DND-41 (cell line): ENCODE measurements around the gene SMTN.

ENCODE experiments used
- ATAC-seq: fragments of 200-7000 bp; cut with Tn5 transposase; 3 replicates; pipeline ENCODE4 v1.9.1; 2021; ENCODE audit warnings: low read depth; ENCODE audit not compliant: insufficient read depth
- DNase-seq: peaks from one replicate; pipeline ENCODE4 v3.0.0-alpha.2; 2020
- H2AFZ ChIP-seq: 2 replicates; pipeline ENCODE4 v1.6.0; 2012; ENCODE audit warnings: low read depth, low read length
- H3K27ac ChIP-seq: 2 replicates; pipeline ENCODE4 v1.5.1; 2012; ENCODE audit warnings: low read length, inconsistent platforms
- H3K27me3 ChIP-seq: fragments of 200-600 bp; sonication (generic); 2 replicates; pipeline ENCODE4 v1.6.0; 2012; ENCODE audit warnings: low read length, mild to moderate bottlenecking, inconsistent platforms; ENCODE audit not compliant: insufficient read depth, poor library complexity
- H3K36me3 ChIP-seq: 2 replicates; pipeline ENCODE4 v1.5.1; 2012; ENCODE audit warnings: low read length, inconsistent platforms; ENCODE audit not compliant: insufficient read depth
- H3K4me1 ChIP-seq: 2 replicates; pipeline ENCODE4 v1.5.1; 2012; ENCODE audit warnings: mild to moderate bottlenecking, low read length; ENCODE audit not compliant: insufficient read depth
- H3K4me2 ChIP-seq: 2 replicates; pipeline ENCODE4 v1.6.0; 2012; ENCODE audit warnings: mild to moderate bottlenecking, moderate library complexity, low read length, inconsistent platforms; ENCODE audit not compliant: insufficient read depth
- H3K4me3 ChIP-seq, 2 experiments: fragments of 200-600 bp in 1 of 2; shearing (Covaris generic) in 1 of 2; 2 replicates each; pipeline ENCODE4 v1.5.1; 2012 to 2016; ENCODE audit warnings: inconsistent platforms in 2 of 2, low read length in 2 of 2, mild to moderate bottlenecking in 2 of 2, low read depth in 1 of 2, moderate library complexity in 1 of 2
- H3K79me2 ChIP-seq: 2 replicates; pipeline ENCODE4 v1.6.0; 2012; ENCODE audit warnings: low read length, inconsistent platforms; ENCODE audit not compliant: insufficient read depth
- H3K9ac ChIP-seq: 2 replicates; pipeline ENCODE4 v1.6.0; 2012; ENCODE audit warnings: low read depth, mild to moderate bottlenecking, inconsistent platforms, low read length, moderate library complexity
- H3K9me3 ChIP-seq: 2 replicates; pipeline ENCODE4 v1.5.1; 2012; ENCODE audit warnings: low read length, moderate library complexity, mild to moderate bottlenecking, inconsistent platforms; ENCODE audit not compliant: insufficient read depth, severe bottlenecking
- H4K20me1 ChIP-seq: 2 replicates; pipeline ENCODE4 v1.6.0; 2012; ENCODE audit warnings: low read length; ENCODE audit not compliant: insufficient read depth
- CTCF ChIP-seq: IDR thresholded peaks from 2 replicates; pipeline ENCODE4 v1.5.1; 2012; ENCODE audit warnings: borderline replicate concordance, low read length, moderate library complexity, mild to moderate bottlenecking; ENCODE audit not compliant: poor library complexity, severe bottlenecking; ENCODE audit errors: extremely low read depth
- EZH2 ChIP-seq: IDR thresholded peaks from 3 replicates; pipeline ENCODE4 v1.6.1; 2012; ENCODE audit warnings: borderline replicate concordance, low read depth, mild to moderate bottlenecking, moderate library complexity, low read length, inconsistent platforms; ENCODE audit not compliant: severe bottlenecking

SMTN gene

GRCh38 chr22:31091106-31091975 is 10.2 kb downstream of the SMTN start:
- H3K27ac ChIP-seq = no peak overlapping the region
- H4K20me1 ChIP-seq = no peaks in the 10 kb centered on the region; the same call in 1 of the 2 replicates
- H3K36me3 ChIP-seq = peaks cover 74% of the 10 kb centered on the region
- no peaks in the 10 kb centered on the region for H3K27me3 ChIP-seq
- no peaks in the 10 kb centered on the region for H3K9me3 ChIP-seq
- H3K79me2 ChIP-seq = no peaks in the 10 kb centered on the region
- DNase-seq (no peak), ATAC-seq (no peak)
- H3K4me2 ChIP-seq = no peak overlapping the region
- no peak for TF ChIP-seq EZH2
- no peak overlapping the region for H3K9ac ChIP-seq
- no peak overlapping the region for H3K4me3 ChIP-seq
- no peaks in the 10 kb centered on the region for H3K4me1 ChIP-seq
- no peak overlapping the region for H2AFZ ChIP-seq

- Histone ChIP-seq H2AFZ (no peak overlapping the region), H3K9me3 (no peaks in the 10 kb centered on the region), H3K9ac (no peak overlapping the region), H3K4me2 (no peak overlapping the region), H4K20me1 (no peaks in the 10 kb centered on the region; the same call in 1 of the 2 replicates), H3K79me2 (no peaks in the 10 kb centered on the region), H3K27ac (no peak overlapping the region), H3K36me3 (peaks cover 82% of the 10 kb centered on the region), H3K27me3 (no peaks in the 10 kb centered on the region), H3K4me1 (no peaks in the 10 kb centered on the region), H3K4me3 (no peak overlapping the region)
- no peak for DNase-seq
- TF ChIP-seq EZH2 (no peak), CTCF (no peak)
- ATAC-seq = no peak
Measured at GRCh38 chr22:31092161-31092560, 11.0 kb downstream of the SMTN start.

- Histone ChIP-seq H3K36me3 (peaks cover 79% of the 10 kb centered on the region), H3K4me2 (no peak overlapping the region), H3K27ac (no peak overlapping the region), H3K4me3 (no peak overlapping the region), H2AFZ (no peak overlapping the region), H3K79me2 (no peaks in the 10 kb centered on the region), H3K4me1 (no peaks in the 10 kb centered on the region), H3K9me3 (no peaks in the 10 kb centered on the region), H4K20me1 (no peaks in the 10 kb centered on the region; the same call in 1 of the 2 replicates), H3K27me3 (no peaks in the 10 kb centered on the region), H3K9ac (no peak overlapping the region)
- no peak for TF ChIP-seq CTCF
- no peak for TF ChIP-seq EZH2
- ATAC-seq (no peak), DNase-seq (no peak)
Measured at GRCh38 chr22:31093086-31093850, 12.2 kb downstream of the SMTN start.

- no peaks in the 10 kb centered on the region for H3K27me3 ChIP-seq
- no peak for DNase-seq
Measured at GRCh38 chr22:31094021-31094551, 13.0 kb downstream of the SMTN start.

More at GRCh38 chr22:31094021-31094551, 13.0 kb downstream of the SMTN start:
- Histone ChIP-seq H3K27ac (no peak overlapping the region), H3K9ac (no peak overlapping the region), H3K9me3 (no peaks in the 10 kb centered on the region), H3K4me1 (no peaks in the 10 kb centered on the region), H3K4me3 (no peak overlapping the region), H3K79me2 (no peaks in the 10 kb centered on the region), H2AFZ (no peak overlapping the region), H4K20me1 (no peaks in the 10 kb centered on the region; the same call in 1 of the 2 replicates), H3K4me2 (no peak overlapping the region), H3K36me3 (peaks cover 73% of the 10 kb centered on the region)
- TF ChIP-seq CTCF = no peak
- TF ChIP-seq EZH2 = no peak
- ATAC-seq = no peak
